Panc1 (cell line): ENCODE data around the gene SMIM43. TPM values are rescaled to one million over a fixed set of nuclear protein-coding genes. Genes with fewer than 3 reads are reported as not detected.
"Not testable (repeated sequence)": the region's sequence is repeated elsewhere in the genome, so short reads cannot be mapped to it uniquely, and the experiment has no call there.

Experiments
- ATAC-seq: fragments of 200-7000 bp; cut with Tn5 transposase; 2 replicates; pipeline ENCODE4 v1.9.1; 2020; ENCODE audit warnings: mild to moderate bottlenecking, moderate library complexity
- BruUV-seq: library from RNA; stranded (reverse); fragments of 400-500 nt; replicated peaks from 2 replicates; lab custom pipeline; 2021; lab: Mats Ljungman, UMichigan
- CTCF ChIA-PET: fragments of 300-600 bp; sonication (Branson Sonifier 250); formaldehyde crosslinking; loops from one replicate; lab custom pipeline; 2022; ENCODE audit warnings: antibody characterized with exemption; lab: Charles Lee
- POLR2A ChIA-PET: fragments of 300-600 bp; sonication (Branson Sonifier 250); formaldehyde crosslinking; loops from one replicate; lab custom pipeline; 2022; ENCODE audit warnings: antibody characterized with exemption; lab: Charles Lee
- DNase-seq: peaks from one replicate; pipeline ENCODE4 v3.0.0-alpha.2; 2010; ENCODE audit warnings: low read depth, low spot score
- H3K27ac ChIP-seq: 2 replicates; pipeline ENCODE4 v1.5.1; 2011; ENCODE audit warnings: mild to moderate bottlenecking, low read length, inconsistent platforms
- H3K27me3 ChIP-seq: fragments of 200-500 bp; sonication (Bioruptor generic); 2 replicates; pipeline ENCODE4 v1.6.0; 2014; ENCODE audit warnings: low read length, inconsistent platforms; ENCODE audit not compliant: control insufficient read depth, insufficient read depth
- H3K36me3 ChIP-seq: fragments of 200-500 bp; sonication (Bioruptor generic); 2 replicates; pipeline ENCODE4 v1.5.1; 2014; ENCODE audit warnings: inconsistent platforms, mild to moderate bottlenecking, low read length, moderate library complexity; ENCODE audit not compliant: control insufficient read depth, insufficient read depth
- H3K4me1 ChIP-seq: 2 replicates; pipeline ENCODE4 v1.5.1; 2011; ENCODE audit warnings: inconsistent platforms, mild to moderate bottlenecking, low read length, moderate library complexity; ENCODE audit not compliant: control insufficient read depth, insufficient read depth
- H3K4me3 ChIP-seq, 2 experiments: 2 replicates each; pipeline ENCODE4 v1.5.1; 2011 to 2012; ENCODE audit warnings: low read depth in 2 of 2, low read length in 2 of 2, mild to moderate bottlenecking in 2 of 2, inconsistent platforms in 1 of 2, moderate library complexity in 1 of 2
- H3K9me3 ChIP-seq: fragments of 200-500 bp; sonication (Bioruptor generic); 2 replicates; pipeline ENCODE4 v1.5.1; 2014; ENCODE audit warnings: low read depth, mild to moderate bottlenecking, inconsistent platforms, low read length, moderate library complexity; ENCODE audit not compliant: control insufficient read depth, insufficient read depth
- POLR2AphosphoS5 ChIP-seq: IDR thresholded peaks from 2 replicates; pipeline ENCODE4 v1.6.1; 2012; ENCODE audit warnings: mild to moderate bottlenecking, low read depth, low read length, moderate library complexity
- REST ChIP-seq, 2 experiments: IDR thresholded peaks; 2 replicates each; pipeline ENCODE4 v1.6.1; 2011 to 2012; ENCODE audit warnings: low read depth in 2 of 2, control low read depth in 1 of 2, low read length in 1 of 2, mild to moderate bottlenecking in 1 of 2, moderate library complexity in 1 of 2; ENCODE audit not compliant: insufficient read depth in 1 of 2
- SIN3A ChIP-seq: IDR thresholded peaks from 2 replicates; pipeline ENCODE4 v1.6.1; 2012; ENCODE audit warnings: low read depth, mild to moderate bottlenecking, low read length, moderate library complexity, borderline replicate concordance; ENCODE audit not compliant: insufficient read depth
- TCF7L2 ChIP-seq: IDR thresholded peaks from 2 replicates; pipeline ENCODE4 v1.6.1; 2011; ENCODE audit warnings: mild to moderate bottlenecking, low read depth, low read length, inconsistent platforms
- in situ Hi-C: cut with HindIII; loops from 2 replicates; pipeline ENCODE4 v1.10.0; 2016; ENCODE audit warnings: low sequenced_read_pairs, low pct_unique_long_range_greater_than_20kb
- intact Hi-C: fragments of 100-400 bp; cut with micrococcal nuclease; formaldehyde crosslinking; loops from one replicate; pipeline ENCODE4 v1.10.0; 2022; ENCODE audit not compliant: unreplicated experiment
- total RNA-seq: library from RNA; stranded (reverse); gene quantifications from one replicate; pipeline ENCODE4 v1.2.1, GENCODE V29; 2021; ENCODE audit not compliant: unreplicated experiment
- TF ChIP-seq, protein P1 (sequence below): fragments of 450-650 bp; IDR thresholded peaks from 2 replicates; pipeline ENCODE4 v1.5.1; 2017; ENCODE audit warnings: mild to moderate bottlenecking

Gene SMIM43
- total RNA-seq, 1 experiment from 2014 or later: not detected

DNA sequence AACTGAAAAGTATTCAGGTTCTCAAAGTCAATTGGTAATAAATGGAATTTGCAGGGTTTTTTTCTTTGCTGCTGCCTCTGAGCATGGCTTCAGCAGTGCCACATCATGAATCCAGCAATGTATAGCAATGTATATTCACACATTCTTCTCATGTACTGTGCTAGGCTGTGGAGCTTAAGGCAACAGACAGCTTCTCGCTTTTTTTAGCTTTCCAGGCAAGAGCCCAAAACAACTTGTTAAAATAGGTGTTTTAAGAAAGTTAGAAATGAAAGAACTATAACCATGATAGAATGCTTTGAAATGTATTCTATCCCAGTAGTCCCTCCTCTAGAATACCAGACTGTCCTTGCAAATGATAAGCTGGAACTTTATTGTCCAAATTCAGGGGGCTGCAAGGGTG, 30.4 kb downstream of the SMIM43 start:
- no peaks in the 10 kb centered on the region for H3K4me1 ChIP-seq
- ATAC-seq: no peak

GRCh38 chr4:121733942-121734341, 31.0 kb downstream of the SMIM43 start:
- BruUV-seq: no TSS peak
- Histone ChIP-seq H3K4me1 (no peaks in the 10 kb centered on the region), H3K4me3 (no peak overlapping the region), H3K27ac (no peak overlapping the region), H3K36me3 (no peaks in the 10 kb centered on the region), H3K9me3 (no peaks in the 10 kb centered on the region), H3K27me3 (no peaks in the 10 kb centered on the region)
- DNase-seq (no peak), ATAC-seq (no peak)
- TF ChIP-seq POLR2AphosphoS5: no peak
- TF ChIP-seq, protein P1, sequence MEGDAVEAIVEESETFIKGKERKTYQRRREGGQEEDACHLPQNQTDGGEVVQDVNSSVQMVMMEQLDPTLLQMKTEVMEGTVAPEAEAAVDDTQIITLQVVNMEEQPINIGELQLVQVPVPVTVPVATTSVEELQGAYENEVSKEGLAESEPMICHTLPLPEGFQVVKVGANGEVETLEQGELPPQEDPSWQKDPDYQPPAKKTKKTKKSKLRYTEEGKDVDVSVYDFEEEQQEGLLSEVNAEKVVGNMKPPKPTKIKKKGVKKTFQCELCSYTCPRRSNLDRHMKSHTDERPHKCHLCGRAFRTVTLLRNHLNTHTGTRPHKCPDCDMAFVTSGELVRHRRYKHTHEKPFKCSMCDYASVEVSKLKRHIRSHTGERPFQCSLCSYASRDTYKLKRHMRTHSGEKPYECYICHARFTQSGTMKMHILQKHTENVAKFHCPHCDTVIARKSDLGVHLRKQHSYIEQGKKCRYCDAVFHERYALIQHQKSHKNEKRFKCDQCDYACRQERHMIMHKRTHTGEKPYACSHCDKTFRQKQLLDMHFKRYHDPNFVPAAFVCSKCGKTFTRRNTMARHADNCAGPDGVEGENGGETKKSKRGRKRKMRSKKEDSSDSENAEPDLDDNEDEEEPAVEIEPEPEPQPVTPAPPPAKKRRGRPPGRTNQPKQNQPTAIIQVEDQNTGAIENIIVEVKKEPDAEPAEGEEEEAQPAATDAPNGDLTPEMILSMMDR: no peak
- TF ChIP-seq SIN3A: no peak
- TF ChIP-seq TCF7L2: no peak
- no peak for TF ChIP-seq REST (IDR thresholded peaks at IDR 0.05; ENCODE audit: insufficient read depth in 1 of 2, low read depth in 2 of 2, low read length in 1 of 2)
- intact Hi-C loops (no loop called here), in situ Hi-C loops (no loop called here)
- ChIA-PET POLR2A (no interaction called here), CTCF (no interaction called here)

More for the DNA sequence above, 30.4 kb downstream of the SMIM43 start:
- CTCF ChIA-PET: no interaction called here
- in situ Hi-C loops (no loop called here), intact Hi-C loops (no loop called here)
- DNase-seq: no peak
- no peaks in the 10 kb centered on the region for H3K36me3 ChIP-seq
- no peaks in the 10 kb centered on the region for H3K27me3 ChIP-seq
- no peak overlapping the region for H3K4me3 ChIP-seq
- H3K27ac ChIP-seq: no peak overlapping the region
- POLR2A ChIA-PET: no interaction called here
- no peak for TF ChIP-seq TCF7L2
- TF ChIP-seq SIN3A: no peak
- TF ChIP-seq, protein P1: no peak
- TF ChIP-seq REST (IDR thresholded peaks at IDR 0.05; ENCODE audit: insufficient read depth in 1 of 2, low read depth in 2 of 2, low read length in 1 of 2): no peak
- TF ChIP-seq POLR2AphosphoS5: no peak
- no TSS peak for BruUV-seq
- H3K9me3 ChIP-seq: no peaks in the 10 kb centered on the region

DNA sequence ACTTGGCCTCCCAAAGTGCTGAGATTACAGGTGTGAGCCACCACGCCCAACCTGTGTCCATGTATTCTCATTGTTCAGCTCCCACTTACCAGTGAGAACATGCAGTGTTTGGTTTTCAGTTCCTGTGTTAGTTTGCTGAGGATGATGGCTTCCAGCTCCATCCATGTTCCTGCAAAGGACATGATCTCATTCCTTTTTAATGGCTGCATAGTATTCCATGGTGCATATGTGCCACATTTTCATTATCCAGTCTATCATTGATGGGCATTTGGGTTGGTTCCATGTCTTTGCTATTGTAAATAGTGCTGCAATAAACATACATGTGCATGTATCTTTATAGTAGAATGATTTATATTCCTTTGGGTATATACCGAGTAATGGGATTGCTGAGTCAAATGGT, 35.2 kb downstream of the SMIM43 start:
- DNase-seq, ATAC-seq, H3K27ac ChIP-seq, H3K9me3 ChIP-seq, H3K36me3 ChIP-seq, H3K4me3 ChIP-seq, POLR2A ChIA-PET, CTCF ChIA-PET, H3K4me1 ChIP-seq, in situ Hi-C loops, H3K27me3 ChIP-seq, BruUV-seq: not testable (repeated sequence)
- intact Hi-C loops: loop anchor here (5.0 kb wide), 2 partner anchors 42 to 62 kb away; no protein-coding TSS in a partner anchor
